ENCODE measurements around the gene PTRH1. TPM values are rescaled to one million over a fixed set of nuclear protein-coding genes. Genes with fewer than 3 reads are reported as not detected.
A peak's percentile ranks its signal among the peaks of the same experiment; 100 is the strongest.

The PTRH1 gene
- total RNA-seq, 1 experiment from 2014 or later, result 22.4 TPM

DNA sequence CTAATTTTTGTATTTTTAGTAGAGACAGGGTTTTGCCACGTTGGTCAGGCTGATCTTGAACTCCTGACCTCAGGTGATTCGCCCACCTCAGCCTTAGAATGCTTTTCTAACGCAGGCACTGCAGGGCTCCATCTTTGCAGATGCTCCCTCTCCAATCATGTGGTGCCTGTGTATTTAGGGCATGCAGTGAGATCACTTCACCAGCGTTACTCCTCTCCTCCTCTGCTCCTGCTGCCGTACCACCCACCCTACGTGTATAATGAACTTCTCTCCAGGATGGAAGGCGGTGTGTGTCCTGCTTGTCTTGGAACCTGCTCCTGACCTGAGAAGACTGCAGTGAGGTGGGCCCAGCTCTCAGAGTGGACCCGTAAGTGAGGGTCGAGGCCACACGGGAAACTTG is 22.3 kb downstream of the PTRH1 start:
- Histone ChIP-seq H3K9me3 (ENCODE audit: insufficient read depth, low read depth) (no peaks in the 10 kb centered on the region), H3K27me3 (ENCODE audit: insufficient read depth, low read depth) (no peaks in the 10 kb centered on the region), H3K4me3 (no peak overlapping the region), H3K27ac (no peak overlapping the region), H3K9me2 (ENCODE audit: insufficient read depth) (no peaks in the 10 kb centered on the region), H3K4me1 (replicated peaks; ENCODE audit: insufficient read depth) (no peaks in the 10 kb centered on the region), H3K79me2 (ENCODE audit: low read depth) (no peaks in the 10 kb centered on the region), H3K36me3 (ENCODE audit: low read depth) (no peaks in the 10 kb centered on the region), H3F3A (ENCODE audit: insufficient read depth, low read depth) (no peaks in the 10 kb centered on the region), H2AFZ (no peak overlapping the region), H3K4me2 (no peak overlapping the region), H4K20me1 (ENCODE audit: insufficient read depth) (no peaks in the 10 kb centered on the region)
- intact Hi-C loops (cut with micrococcal nuclease; ENCODE audit: unreplicated experiment), result no loop called here
- TF ChIP-seq, protein P1, sequence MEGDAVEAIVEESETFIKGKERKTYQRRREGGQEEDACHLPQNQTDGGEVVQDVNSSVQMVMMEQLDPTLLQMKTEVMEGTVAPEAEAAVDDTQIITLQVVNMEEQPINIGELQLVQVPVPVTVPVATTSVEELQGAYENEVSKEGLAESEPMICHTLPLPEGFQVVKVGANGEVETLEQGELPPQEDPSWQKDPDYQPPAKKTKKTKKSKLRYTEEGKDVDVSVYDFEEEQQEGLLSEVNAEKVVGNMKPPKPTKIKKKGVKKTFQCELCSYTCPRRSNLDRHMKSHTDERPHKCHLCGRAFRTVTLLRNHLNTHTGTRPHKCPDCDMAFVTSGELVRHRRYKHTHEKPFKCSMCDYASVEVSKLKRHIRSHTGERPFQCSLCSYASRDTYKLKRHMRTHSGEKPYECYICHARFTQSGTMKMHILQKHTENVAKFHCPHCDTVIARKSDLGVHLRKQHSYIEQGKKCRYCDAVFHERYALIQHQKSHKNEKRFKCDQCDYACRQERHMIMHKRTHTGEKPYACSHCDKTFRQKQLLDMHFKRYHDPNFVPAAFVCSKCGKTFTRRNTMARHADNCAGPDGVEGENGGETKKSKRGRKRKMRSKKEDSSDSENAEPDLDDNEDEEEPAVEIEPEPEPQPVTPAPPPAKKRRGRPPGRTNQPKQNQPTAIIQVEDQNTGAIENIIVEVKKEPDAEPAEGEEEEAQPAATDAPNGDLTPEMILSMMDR (conservative IDR thresholded peaks at IDR 0.05), result no peak
- TF ChIP-seq EZH2 (IDR thresholded peaks at IDR 0.05; ENCODE audit: low read depth), result no peak
- DNase-seq, result no peak
- POLR2A ChIA-PET (ENCODE audit: unreplicated experiment), result no interaction called here
- CTCF ChIA-PET, result no interaction called here
- BruUV-seq (replicated peaks), result no TSS peak

DNA sequence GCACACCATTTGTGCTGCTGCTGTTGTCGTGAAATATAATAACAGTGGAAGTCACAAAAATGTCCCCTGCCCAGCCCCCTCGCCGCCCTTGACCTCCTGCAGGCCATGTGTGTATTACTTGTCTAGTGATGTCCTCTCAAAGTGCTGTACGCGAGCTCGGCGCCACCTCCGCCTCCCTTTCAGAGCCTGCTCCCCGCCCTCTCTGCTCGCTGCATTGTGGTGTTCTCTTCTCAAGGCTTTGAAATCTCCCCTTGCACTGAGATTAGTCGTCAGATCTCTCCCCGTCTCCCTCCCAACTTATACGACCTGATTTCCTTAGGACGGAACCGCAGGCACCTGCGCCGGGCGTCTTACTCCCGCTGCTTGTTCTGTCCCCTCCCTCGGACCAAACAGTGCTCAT is 23.4 kb downstream of the PTRH1 start:
- TF ChIP-seq, protein P1 (conservative IDR thresholded peaks at IDR 0.05), result no peak
- no peak for TF ChIP-seq EZH2 (IDR thresholded peaks at IDR 0.05; ENCODE audit: low read depth)
- no peaks in the 10 kb centered on the region for H3K9me2 ChIP-seq (ENCODE audit: insufficient read depth)
- H3K4me3 ChIP-seq, result no peak overlapping the region
- no peaks in the 10 kb centered on the region for H3K36me3 ChIP-seq (ENCODE audit: low read depth)
- intact Hi-C loops (cut with micrococcal nuclease; ENCODE audit: unreplicated experiment), result no loop called here
- no peaks in the 10 kb centered on the region for H3F3A ChIP-seq (ENCODE audit: insufficient read depth, low read depth)
- ChIA-PET CTCF (no interaction called here), POLR2A (ENCODE audit: unreplicated experiment) (no interaction called here)
- TSS peak; percentile 18 for BruUV-seq (replicated peaks)
- no peak for DNase-seq
- no peak overlapping the region for H3K4me2 ChIP-seq
- H3K79me2 ChIP-seq (ENCODE audit: low read depth), result no peaks in the 10 kb centered on the region
- no peak overlapping the region for H3K27ac ChIP-seq
- no peaks in the 10 kb centered on the region for H3K4me1 ChIP-seq (replicated peaks; ENCODE audit: insufficient read depth)
- no peaks in the 10 kb centered on the region for H4K20me1 ChIP-seq (ENCODE audit: insufficient read depth)
- no peaks in the 10 kb centered on the region for H3K27me3 ChIP-seq (ENCODE audit: insufficient read depth, low read depth)
- H3K9me3 ChIP-seq (ENCODE audit: insufficient read depth, low read depth), result no peaks in the 10 kb centered on the region
- no peak overlapping the region for H2AFZ ChIP-seq

DNA sequence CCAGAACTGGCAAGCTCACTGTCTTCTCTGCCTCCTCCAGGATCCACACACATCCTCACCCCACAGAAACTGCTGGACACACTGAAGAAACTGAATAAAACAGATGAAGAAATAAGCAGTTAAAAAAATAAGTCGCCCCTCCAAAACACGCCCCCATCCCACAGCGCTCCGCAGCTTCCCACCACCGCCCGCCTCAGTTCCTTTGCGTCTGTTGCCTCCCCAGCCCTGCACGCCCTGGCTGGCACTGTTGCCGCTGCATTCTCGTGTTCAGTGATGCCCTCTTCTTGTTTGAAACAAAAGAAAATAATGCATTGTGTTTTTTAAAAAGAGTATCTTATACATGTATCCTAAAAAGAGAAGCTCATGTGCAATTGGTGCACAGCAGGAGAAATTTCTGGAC is 24.7 kb downstream of the PTRH1 start:
- ChIA-PET POLR2A (ENCODE audit: unreplicated experiment) (interaction anchor here (0.6 kb wide), 1 partner anchor 22 kb away, joined by 3 read pairs; no protein-coding TSS in a partner anchor), CTCF (no interaction called here)
- Histone ChIP-seq H3K27ac (no peak overlapping the region), H3K27me3 (ENCODE audit: insufficient read depth, low read depth) (no peaks in the 10 kb centered on the region), H3K9me3 (ENCODE audit: insufficient read depth, low read depth) (no peaks in the 10 kb centered on the region), H3K4me1 (replicated peaks; ENCODE audit: insufficient read depth) (no peaks in the 10 kb centered on the region), H3K4me2 (no peak overlapping the region), H3F3A (ENCODE audit: insufficient read depth, low read depth) (no peaks in the 10 kb centered on the region), H3K36me3 (ENCODE audit: low read depth) (no peaks in the 10 kb centered on the region), H2AFZ (no peak overlapping the region), H4K20me1 (ENCODE audit: insufficient read depth) (no peaks in the 10 kb centered on the region), H3K9me2 (ENCODE audit: insufficient read depth) (no peaks in the 10 kb centered on the region), H3K4me3 (no peak overlapping the region), H3K79me2 (ENCODE audit: low read depth) (no peaks in the 10 kb centered on the region)
- no peak for DNase-seq
- no TSS peak for BruUV-seq (replicated peaks)
- intact Hi-C loops (cut with micrococcal nuclease; ENCODE audit: unreplicated experiment), result no loop called here
- TF ChIP-seq, protein P1 (conservative IDR thresholded peaks at IDR 0.05), result no peak
- no peak for TF ChIP-seq EZH2 (IDR thresholded peaks at IDR 0.05; ENCODE audit: low read depth)
